MM.1S (cell line): ENCODE data around the gene LATS1.

ENCODE experiments used
- DNase-seq: peaks from one replicate; pipeline ENCODE4 v3.0.0-alpha.2; 2015
- H2AFZ ChIP-seq: fragments of 300-600 bp; sonication (generic); 2 replicates; pipeline ENCODE4 v1.6.0; 2016; ENCODE audit warnings: antibody characterized with exemption, low read length
- H3F3A ChIP-seq: fragments of 300-600 bp; sonication (generic); 2 replicates; pipeline ENCODE4 v1.6.1; 2016; ENCODE audit warnings: mild to moderate bottlenecking, antibody characterized with exemption, low read length, moderate library complexity, mixed read lengths; ENCODE audit not compliant: insufficient read depth
- H3K27ac ChIP-seq: fragments of 300-600 bp; sonication (generic); 2 replicates; pipeline ENCODE4 v1.5.1; 2016; ENCODE audit warnings: mild to moderate bottlenecking, low read length
- H3K27me3 ChIP-seq: fragments of 300-600 bp; sonication (generic); replicated peaks from 2 replicates; pipeline ENCODE4 v1.6.0; 2016; ENCODE audit warnings: low read length; ENCODE audit not compliant: insufficient read depth
- H3K36me3 ChIP-seq: fragments of 300-600 bp; sonication (generic); replicated peaks from 2 replicates; pipeline ENCODE4 v1.6.1; 2016; ENCODE audit warnings: mild to moderate bottlenecking, low read length, mixed read lengths; ENCODE audit not compliant: insufficient read depth
- H3K4me1 ChIP-seq: fragments of 300-600 bp; sonication (generic); 2 replicates; pipeline ENCODE4 v1.6.1; 2016; ENCODE audit warnings: low read length, mixed read lengths
- H3K4me2 ChIP-seq: fragments of 300-600 bp; sonication (generic); 2 replicates; pipeline ENCODE4 v1.6.0; 2016; ENCODE audit warnings: low read depth, low read length
- H3K4me3 ChIP-seq: fragments of 300-600 bp; sonication (generic); 2 replicates; pipeline ENCODE4 v1.5.1; 2016; ENCODE audit warnings: low read length, mixed read lengths
- H3K79me2 ChIP-seq: fragments of 300-600 bp; sonication (generic); 2 replicates; pipeline ENCODE4 v1.6.1; 2016; ENCODE audit warnings: mixed run types, low read length, mixed read lengths
- H3K9ac ChIP-seq: fragments of 300-600 bp; sonication (generic); 2 replicates; pipeline ENCODE4 v1.6.1; 2016; ENCODE audit warnings: low read length, mixed read lengths
- H3K9me2 ChIP-seq: fragments of 300-600 bp; sonication (generic); replicated peaks from 2 replicates; pipeline ENCODE4 v1.6.1; 2016; ENCODE audit warnings: mild to moderate bottlenecking, low read length, mixed read lengths; ENCODE audit not compliant: insufficient read depth
- H3K9me3 ChIP-seq: fragments of 300-600 bp; sonication (generic); replicated peaks from 2 replicates; pipeline ENCODE4 v1.6.1; 2016; ENCODE audit warnings: mild to moderate bottlenecking, low read length, mixed read lengths; ENCODE audit not compliant: insufficient read depth
- H4K20me1 ChIP-seq: fragments of 300-600 bp; sonication (generic); 2 replicates; pipeline ENCODE4 v1.6.1; 2016; ENCODE audit warnings: mild to moderate bottlenecking, low read length, moderate library complexity, mixed read lengths; ENCODE audit not compliant: insufficient read depth
- CTCF ChIP-seq: fragments of 300-600 bp; sonication (generic); IDR thresholded peaks from 2 replicates; pipeline ENCODE4 v1.5.1; 2016; ENCODE audit warnings: antibody characterized with exemption, low read length, mixed read lengths
- EZH2 ChIP-seq: fragments of 300-600 bp; sonication (generic); optimal IDR thresholded peaks from 2 replicates; pipeline ENCODE3; 2017; ENCODE audit warnings: low read depth, mild to moderate bottlenecking, antibody characterized with exemption, low read length, mixed read lengths
- EZH2phosphoT487 ChIP-seq: fragments of 300-600 bp; sonication (generic); IDR thresholded peaks from 2 replicates; pipeline ENCODE4 v1.6.1; 2018; ENCODE audit warnings: antibody characterized with exemption, low read length

Gene LATS1

GRCh38 chr6:149628875-149629510, 88.9 kb downstream of the LATS1 start:
- Histone ChIP-seq H3K9me3 (no peaks in the 10 kb centered on the region), H3K9ac (no peak overlapping the region), H3K27me3 (no peaks in the 10 kb centered on the region), H3K4me2 (no peak overlapping the region), H3K4me1 (no peaks in the 10 kb centered on the region), H3K79me2 (no peaks in the 10 kb centered on the region), H2AFZ (no peak overlapping the region), H3K9me2 (no peaks in the 10 kb centered on the region), H3K4me3 (no peak overlapping the region), H4K20me1 (no peaks in the 10 kb centered on the region), H3K27ac (no peak overlapping the region), H3K36me3 (no peaks in the 10 kb centered on the region), H3F3A (no peaks in the 10 kb centered on the region)
- no peak for TF ChIP-seq EZH2phosphoT487
- TF ChIP-seq EZH2, result no peak
- TF ChIP-seq CTCF, result no peak
- DNase-seq, result no peak

GRCh38 chr6:149627672-149628071, 90.2 kb downstream of the LATS1 start:
- no peak for DNase-seq
- no peaks in the 10 kb centered on the region for H3F3A ChIP-seq
- H3K27ac ChIP-seq, result no peak overlapping the region
- H3K36me3 ChIP-seq, result no peaks in the 10 kb centered on the region
- no peaks in the 10 kb centered on the region for H3K4me1 ChIP-seq
- H3K9ac ChIP-seq, result no peak overlapping the region
- no peak overlapping the region for H3K4me3 ChIP-seq
- H3K27me3 ChIP-seq, result no peaks in the 10 kb centered on the region
- no peaks in the 10 kb centered on the region for H3K9me3 ChIP-seq
- no peaks in the 10 kb centered on the region for H4K20me1 ChIP-seq
- no peaks in the 10 kb centered on the region for H3K9me2 ChIP-seq
- no peak overlapping the region for H3K4me2 ChIP-seq
- H2AFZ ChIP-seq, result no peak overlapping the region
- TF ChIP-seq EZH2phosphoT487 (no peak), EZH2 (no peak), CTCF (no peak)
- no peaks in the 10 kb centered on the region for H3K79me2 ChIP-seq

GRCh38 chr6:149615805-149616204, 102.1 kb downstream of the LATS1 start:
- no peak for DNase-seq
- no peak overlapping the region for H3K27ac ChIP-seq
- H3K4me2 ChIP-seq, result no peak overlapping the region
- H3K4me1 ChIP-seq, result no peaks in the 10 kb centered on the region
- TF ChIP-seq EZH2, result no peak
- H3K4me3 ChIP-seq, result no peak overlapping the region
- no peaks in the 10 kb centered on the region for H3K9me2 ChIP-seq
- H4K20me1 ChIP-seq, result no peaks in the 10 kb centered on the region
- H3K9ac ChIP-seq, result no peak overlapping the region
- no peaks in the 10 kb centered on the region for H3K9me3 ChIP-seq
- H2AFZ ChIP-seq, result no peak overlapping the region
- no peaks in the 10 kb centered on the region for H3F3A ChIP-seq
- no peaks in the 10 kb centered on the region for H3K36me3 ChIP-seq
- H3K27me3 ChIP-seq, result no peaks in the 10 kb centered on the region
- H3K79me2 ChIP-seq, result no peaks in the 10 kb centered on the region

DNA sequence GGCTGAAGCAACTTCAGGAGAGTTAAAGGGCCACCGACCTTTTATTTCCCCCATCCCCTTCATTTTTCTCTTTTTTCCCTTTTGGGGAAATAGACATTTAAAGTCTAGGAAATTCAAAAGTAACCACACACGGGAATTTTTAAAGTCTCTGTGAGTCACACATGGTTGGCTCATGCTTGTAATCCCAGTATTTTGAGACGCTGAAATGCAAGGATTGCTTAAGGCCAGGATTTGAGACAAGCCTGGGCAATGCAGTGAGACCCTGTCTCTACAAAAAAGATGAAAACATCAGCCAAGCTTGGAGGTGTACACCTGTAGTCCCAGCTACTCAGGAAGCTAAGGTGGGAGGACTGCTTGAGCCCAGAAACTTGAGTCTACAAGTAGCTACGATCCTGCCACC, 103.6 kb downstream of the LATS1 start:
- DNase-seq, result no peak
- no peaks in the 10 kb centered on the region for H3K4me1 ChIP-seq
- no peak overlapping the region for H3K4me3 ChIP-seq

More for the DNA sequence above, 103.6 kb downstream of the LATS1 start:
- H2AFZ ChIP-seq, result no peak overlapping the region
- H3K9me2 ChIP-seq, result no peaks in the 10 kb centered on the region
- H3F3A ChIP-seq, result no peaks in the 10 kb centered on the region
- no peaks in the 10 kb centered on the region for H3K36me3 ChIP-seq
- no peaks in the 10 kb centered on the region for H3K79me2 ChIP-seq
- no peaks in the 10 kb centered on the region for H3K9me3 ChIP-seq
- no peaks in the 10 kb centered on the region for H4K20me1 ChIP-seq
- H3K27me3 ChIP-seq, result no peaks in the 10 kb centered on the region
- H3K4me2 ChIP-seq, result no peak overlapping the region
- H3K9ac ChIP-seq, result no peak overlapping the region
- TF ChIP-seq EZH2 (no peak), CTCF (no peak), EZH2phosphoT487 (no peak)
- no peak overlapping the region for H3K27ac ChIP-seq
